ENCODE measurements around the gene SPAG16.

GRCh38 chr2:214315324-214315723 lies 1031.1 kb downstream of the SPAG16 start:
- TF ChIP-seq CTCF (IDR thresholded peaks at IDR 0.05; ENCODE audit: low read depth, low read length) (no peak), EZH2phosphoT487 (IDR thresholded peaks at IDR 0.05; ENCODE audit: low read depth) (no peak)
